ENCODE measurements around the gene ARHGAP45.
"Not testable (repeated sequence)": the region's sequence is repeated elsewhere in the genome, so short reads cannot be mapped to it uniquely, and the experiment has no call there.

DNA sequence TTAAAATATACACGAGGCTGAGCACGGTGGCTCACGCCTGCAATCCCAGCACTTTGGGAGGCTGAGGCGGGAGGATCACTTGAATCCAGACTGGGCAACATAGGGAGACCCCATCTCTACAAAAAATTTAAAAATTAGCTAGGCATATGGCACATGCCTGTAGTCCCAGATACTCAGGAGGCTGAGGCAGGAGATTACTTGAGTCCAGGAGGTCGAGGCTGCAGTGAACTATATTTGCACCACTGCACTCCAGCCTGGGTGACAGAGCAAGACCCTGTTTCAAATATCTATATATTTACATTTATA is 43.1 kb upstream of the ARHGAP45 start:
- TF ChIP-seq, protein P1, sequence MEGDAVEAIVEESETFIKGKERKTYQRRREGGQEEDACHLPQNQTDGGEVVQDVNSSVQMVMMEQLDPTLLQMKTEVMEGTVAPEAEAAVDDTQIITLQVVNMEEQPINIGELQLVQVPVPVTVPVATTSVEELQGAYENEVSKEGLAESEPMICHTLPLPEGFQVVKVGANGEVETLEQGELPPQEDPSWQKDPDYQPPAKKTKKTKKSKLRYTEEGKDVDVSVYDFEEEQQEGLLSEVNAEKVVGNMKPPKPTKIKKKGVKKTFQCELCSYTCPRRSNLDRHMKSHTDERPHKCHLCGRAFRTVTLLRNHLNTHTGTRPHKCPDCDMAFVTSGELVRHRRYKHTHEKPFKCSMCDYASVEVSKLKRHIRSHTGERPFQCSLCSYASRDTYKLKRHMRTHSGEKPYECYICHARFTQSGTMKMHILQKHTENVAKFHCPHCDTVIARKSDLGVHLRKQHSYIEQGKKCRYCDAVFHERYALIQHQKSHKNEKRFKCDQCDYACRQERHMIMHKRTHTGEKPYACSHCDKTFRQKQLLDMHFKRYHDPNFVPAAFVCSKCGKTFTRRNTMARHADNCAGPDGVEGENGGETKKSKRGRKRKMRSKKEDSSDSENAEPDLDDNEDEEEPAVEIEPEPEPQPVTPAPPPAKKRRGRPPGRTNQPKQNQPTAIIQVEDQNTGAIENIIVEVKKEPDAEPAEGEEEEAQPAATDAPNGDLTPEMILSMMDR (IDR thresholded peaks at IDR 0.05 in 4 of 5, conservative IDR thresholded peaks at IDR 0.05 in 1 of 5): not testable (repeated sequence)
- TF ChIP-seq POLR2A (IDR thresholded peaks at IDR 0.05): not testable (repeated sequence)

All from gastrocnemius medialis (tissue), 4 donors.